PC-3 (cell line): ENCODE results near the gene PPTC7.
"Not testable (repeated sequence)": the region's sequence is repeated elsewhere in the genome, so short reads cannot be mapped to it uniquely, and the experiment has no call there.

Source experiments
- EZH2 ChIP-seq: fragments of 300-600 bp; sonication (generic); IDR thresholded peaks from one replicate; pipeline ENCODE4 v1.6.1; 2017; ENCODE audit warnings: antibody characterized with exemption, mild to moderate bottlenecking, low read length; ENCODE audit not compliant: unreplicated experiment
- EZH2phosphoT487 ChIP-seq: fragments of 300-600 bp; sonication (generic); IDR thresholded peaks from 2 replicates; pipeline ENCODE4 v1.6.1; 2018; ENCODE audit warnings: mild to moderate bottlenecking, antibody characterized with exemption, low read length, borderline replicate concordance
- TF ChIP-seq, protein P1 (sequence below): fragments of 300-600 bp; sonication (generic); conservative IDR thresholded peaks from 2 replicates; pipeline ENCODE4 v1.5.1; 2017; ENCODE audit warnings: antibody characterized with exemption, low read depth, mild to moderate bottlenecking, low read length

DNA sequence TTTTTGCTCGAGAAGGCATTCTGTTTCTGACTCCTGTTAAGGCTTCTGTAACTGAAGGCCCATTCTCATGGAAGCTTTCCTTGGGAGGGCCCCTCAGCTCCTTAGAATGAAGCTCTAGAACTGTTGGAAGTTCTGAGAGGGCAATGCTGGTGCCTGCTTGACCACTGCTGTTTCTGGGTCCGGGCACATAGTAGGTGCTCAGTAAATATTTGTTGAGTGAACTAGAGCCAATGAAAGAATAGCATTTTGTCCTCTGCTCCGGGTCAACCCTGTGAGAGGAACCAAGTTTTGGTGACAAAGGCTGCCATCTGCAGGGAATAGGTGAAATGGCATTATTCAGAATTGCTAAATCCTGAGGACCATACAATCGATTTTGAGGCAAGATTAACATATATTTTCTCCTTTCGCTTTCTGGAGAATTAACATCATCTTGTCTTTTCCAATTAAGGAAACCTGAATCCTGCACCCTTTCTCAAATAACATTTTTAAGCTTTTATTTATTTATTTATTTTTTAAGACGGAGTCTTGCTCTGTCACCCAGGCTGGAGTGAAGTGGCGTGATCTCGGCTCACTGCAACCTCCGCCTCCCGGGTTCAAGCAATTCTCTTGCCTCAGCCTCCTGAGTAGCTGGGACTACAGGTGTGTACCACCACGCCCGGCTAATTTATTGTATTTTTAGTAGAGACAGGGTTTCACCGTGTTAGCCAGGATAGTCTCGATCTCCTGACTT is 19.1 kb upstream of the PPTC7 start:
- TF ChIP-seq, protein P1, sequence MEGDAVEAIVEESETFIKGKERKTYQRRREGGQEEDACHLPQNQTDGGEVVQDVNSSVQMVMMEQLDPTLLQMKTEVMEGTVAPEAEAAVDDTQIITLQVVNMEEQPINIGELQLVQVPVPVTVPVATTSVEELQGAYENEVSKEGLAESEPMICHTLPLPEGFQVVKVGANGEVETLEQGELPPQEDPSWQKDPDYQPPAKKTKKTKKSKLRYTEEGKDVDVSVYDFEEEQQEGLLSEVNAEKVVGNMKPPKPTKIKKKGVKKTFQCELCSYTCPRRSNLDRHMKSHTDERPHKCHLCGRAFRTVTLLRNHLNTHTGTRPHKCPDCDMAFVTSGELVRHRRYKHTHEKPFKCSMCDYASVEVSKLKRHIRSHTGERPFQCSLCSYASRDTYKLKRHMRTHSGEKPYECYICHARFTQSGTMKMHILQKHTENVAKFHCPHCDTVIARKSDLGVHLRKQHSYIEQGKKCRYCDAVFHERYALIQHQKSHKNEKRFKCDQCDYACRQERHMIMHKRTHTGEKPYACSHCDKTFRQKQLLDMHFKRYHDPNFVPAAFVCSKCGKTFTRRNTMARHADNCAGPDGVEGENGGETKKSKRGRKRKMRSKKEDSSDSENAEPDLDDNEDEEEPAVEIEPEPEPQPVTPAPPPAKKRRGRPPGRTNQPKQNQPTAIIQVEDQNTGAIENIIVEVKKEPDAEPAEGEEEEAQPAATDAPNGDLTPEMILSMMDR: peak; percentile 93
- not testable (repeated sequence) for TF ChIP-seq EZH2, EZH2phosphoT487
